Measurements from ENCODE around the gene ANO7.

DNA sequence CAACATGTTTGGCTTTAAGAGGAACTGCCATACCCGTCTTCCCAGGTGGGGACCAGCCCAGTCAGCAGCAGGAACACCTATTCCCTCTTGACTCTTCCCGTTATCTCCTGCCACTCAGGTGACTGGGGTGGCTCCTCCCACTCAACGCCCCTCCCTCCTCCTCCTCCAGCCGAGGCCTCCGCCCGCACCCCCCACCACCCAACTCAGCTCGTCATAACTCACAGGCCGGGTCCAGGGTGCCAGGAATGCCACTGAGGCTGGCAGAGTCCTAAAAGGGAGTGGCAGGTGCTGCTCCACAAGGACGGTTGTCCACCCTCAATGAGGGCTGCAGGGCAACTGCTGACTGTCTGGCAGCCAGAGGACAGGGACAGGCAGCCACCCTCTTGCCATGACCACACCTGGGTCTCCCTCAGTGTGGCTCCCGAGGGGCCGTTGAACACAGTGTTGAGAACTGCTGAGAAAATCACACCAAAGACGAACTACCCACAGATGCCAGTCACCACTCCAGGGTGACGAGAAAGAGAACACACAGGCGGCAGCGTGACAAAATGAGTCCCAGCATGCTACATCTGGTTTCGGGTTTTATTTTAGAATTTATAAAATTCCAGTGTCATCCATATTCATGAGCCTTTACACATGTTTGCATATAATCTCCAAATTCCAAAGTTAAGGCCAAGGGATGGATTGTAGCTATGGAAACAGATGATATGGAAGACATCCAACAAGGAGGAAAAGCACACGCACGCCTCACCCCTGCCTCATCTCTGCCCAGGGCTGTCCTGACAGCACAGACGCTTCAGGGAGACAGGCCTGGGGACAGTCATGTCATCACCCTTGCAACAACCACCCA lies 38.5 kb downstream of the ANO7 start:
- TF ChIP-seq, protein P1, sequence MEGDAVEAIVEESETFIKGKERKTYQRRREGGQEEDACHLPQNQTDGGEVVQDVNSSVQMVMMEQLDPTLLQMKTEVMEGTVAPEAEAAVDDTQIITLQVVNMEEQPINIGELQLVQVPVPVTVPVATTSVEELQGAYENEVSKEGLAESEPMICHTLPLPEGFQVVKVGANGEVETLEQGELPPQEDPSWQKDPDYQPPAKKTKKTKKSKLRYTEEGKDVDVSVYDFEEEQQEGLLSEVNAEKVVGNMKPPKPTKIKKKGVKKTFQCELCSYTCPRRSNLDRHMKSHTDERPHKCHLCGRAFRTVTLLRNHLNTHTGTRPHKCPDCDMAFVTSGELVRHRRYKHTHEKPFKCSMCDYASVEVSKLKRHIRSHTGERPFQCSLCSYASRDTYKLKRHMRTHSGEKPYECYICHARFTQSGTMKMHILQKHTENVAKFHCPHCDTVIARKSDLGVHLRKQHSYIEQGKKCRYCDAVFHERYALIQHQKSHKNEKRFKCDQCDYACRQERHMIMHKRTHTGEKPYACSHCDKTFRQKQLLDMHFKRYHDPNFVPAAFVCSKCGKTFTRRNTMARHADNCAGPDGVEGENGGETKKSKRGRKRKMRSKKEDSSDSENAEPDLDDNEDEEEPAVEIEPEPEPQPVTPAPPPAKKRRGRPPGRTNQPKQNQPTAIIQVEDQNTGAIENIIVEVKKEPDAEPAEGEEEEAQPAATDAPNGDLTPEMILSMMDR (IDR thresholded peaks at IDR 0.05; ENCODE audit: low read length), result no peak
- TF ChIP-seq EZH2 (IDR thresholded peaks at IDR 0.05; ENCODE audit: borderline replicate concordance, low read length), result no peak
